Caco-2 (cell line): ENCODE measurements around the gene CFAP221. TPM values are rescaled to one million over a fixed set of nuclear protein-coding genes. Genes with fewer than 3 reads are reported as not detected.

Experiments used
- BruUV-seq: library from RNA; stranded (reverse); fragments of 400-500 nt; replicated peaks from 2 replicates; lab custom pipeline; 2021; lab: Mats Ljungman, UMichigan
- CTCF ChIA-PET: fragments of 300-600 bp; sonication (Branson Sonifier 250); formaldehyde crosslinking; loops from one replicate; lab custom pipeline; 2022; ENCODE audit warnings: antibody characterized with exemption; lab: Charles Lee
- POLR2A ChIA-PET: fragments of 300-600 bp; sonication (Branson Sonifier 250); formaldehyde crosslinking; loops from one replicate; lab custom pipeline; 2022; ENCODE audit warnings: antibody characterized with exemption; lab: Charles Lee
- DNase-seq, 2 experiments: peaks; one replicate each; pipeline versions ENCODE4 v3.0.0 to v3.0.0-alpha.2; 2020 to 2022
- H3K27me3 ChIP-seq: replicated peaks from 2 replicates; pipeline ENCODE4 v1.6.0; 2011; ENCODE audit warnings: low read length; ENCODE audit not compliant: control insufficient read depth, insufficient read depth
- H3K36me3 ChIP-seq: 2 replicates; pipeline ENCODE4 v1.5.1; 2011; ENCODE audit warnings: low read length; ENCODE audit not compliant: control insufficient read depth, insufficient read depth
- H3K4me1 ChIP-seq: fragments of 250-450 bp; sonication (Bioruptor Pico); 2 replicates; pipeline ENCODE4 v1.5.1; 2020; ENCODE audit warnings: mild to moderate bottlenecking
- H3K4me3 ChIP-seq: 2 replicates; pipeline ENCODE4 v1.5.1; 2011; ENCODE audit warnings: low read depth, mild to moderate bottlenecking, control low read depth, low read length
- H3K9me3 ChIP-seq: fragments of 250-450 bp; sonication (Bioruptor Pico); 2 replicates; pipeline ENCODE4 v1.5.1; 2020; ENCODE audit warnings: mild to moderate bottlenecking, moderate library complexity
- H3K27ac Mint-ChIP-seq: one replicate; pipeline ENCODE4 v1.8.0; 2022; ENCODE audit warnings: mixed read lengths; ENCODE audit not compliant: unreplicated experiment
- H3K27me3 Mint-ChIP-seq: one replicate; pipeline ENCODE4 v1.8.0; 2022; ENCODE audit warnings: mixed read lengths; ENCODE audit not compliant: insufficient read depth, unreplicated experiment
- H3K36me3 Mint-ChIP-seq: one replicate; pipeline ENCODE4 v1.8.0; 2022; ENCODE audit warnings: mild to moderate bottlenecking, mixed read lengths; ENCODE audit not compliant: insufficient read depth, unreplicated experiment
- H3K4me1 Mint-ChIP-seq: one replicate; pipeline ENCODE4 v1.8.0; 2022; ENCODE audit warnings: low read depth, mixed read lengths; ENCODE audit not compliant: unreplicated experiment
- H3K4me3 Mint-ChIP-seq: one replicate; pipeline ENCODE4 v1.8.0; 2022; ENCODE audit warnings: mild to moderate bottlenecking, moderate library complexity, mixed read lengths; ENCODE audit not compliant: unreplicated experiment
- H3K9me3 Mint-ChIP-seq: one replicate; pipeline ENCODE4 v1.8.0; 2022; ENCODE audit warnings: mixed read lengths; ENCODE audit not compliant: unreplicated experiment
- intact Hi-C: fragments of 100-400 bp; cut with micrococcal nuclease; formaldehyde crosslinking; loops from one replicate; pipeline ENCODE4 v1.10.0; 2022; ENCODE audit not compliant: unreplicated experiment
- total RNA-seq: library from RNA; stranded (reverse); gene quantifications from 2 replicates; pipeline ENCODE4 v1.2.3, GENCODE V29; 2022
- TF ChIP-seq, protein P1 (sequence below), 2 experiments: fragments of 200-600 bp in 1 of 2; IDR thresholded peaks; 1 replicate in 1 of 2; 2 replicates in 1 of 2; pipeline versions ENCODE4 v1.5.1 to v1.8.0; 2011 to 2022; ENCODE audit warnings: antibody characterized with exemption in 1 of 2, control low read depth in 1 of 2, inconsistent platforms in 1 of 2, low read depth in 1 of 2, low read length in 1 of 2, mild to moderate bottlenecking in 1 of 2, moderate library complexity in 1 of 2; ENCODE audit not compliant: insufficient read depth in 1 of 2, severe bottlenecking in 1 of 2, unreplicated experiment in 1 of 2

The CFAP221 gene
- total RNA-seq, 1 experiment from 2014 or later: not detected

DNA sequence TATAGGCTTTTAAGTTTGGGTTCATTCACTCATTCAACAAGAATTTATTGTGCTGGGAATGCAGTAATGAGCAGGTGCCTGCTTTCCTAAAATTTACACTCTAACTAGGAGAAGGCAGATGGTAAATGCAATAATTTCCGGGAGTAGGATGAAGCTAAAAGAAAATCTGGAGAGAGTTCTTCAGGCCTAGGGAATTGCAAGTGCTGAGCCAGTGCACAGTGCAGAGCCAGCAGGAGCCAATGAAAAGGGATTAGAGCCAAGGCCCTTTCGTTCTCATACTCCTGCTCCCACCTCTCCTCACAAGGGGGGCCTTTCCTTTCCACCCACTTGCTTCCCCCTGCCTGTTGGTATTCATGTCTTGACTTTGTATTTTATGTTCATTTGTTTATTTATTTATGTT lies 55.1 kb downstream of the CFAP221 start:
- TF ChIP-seq, protein P1, sequence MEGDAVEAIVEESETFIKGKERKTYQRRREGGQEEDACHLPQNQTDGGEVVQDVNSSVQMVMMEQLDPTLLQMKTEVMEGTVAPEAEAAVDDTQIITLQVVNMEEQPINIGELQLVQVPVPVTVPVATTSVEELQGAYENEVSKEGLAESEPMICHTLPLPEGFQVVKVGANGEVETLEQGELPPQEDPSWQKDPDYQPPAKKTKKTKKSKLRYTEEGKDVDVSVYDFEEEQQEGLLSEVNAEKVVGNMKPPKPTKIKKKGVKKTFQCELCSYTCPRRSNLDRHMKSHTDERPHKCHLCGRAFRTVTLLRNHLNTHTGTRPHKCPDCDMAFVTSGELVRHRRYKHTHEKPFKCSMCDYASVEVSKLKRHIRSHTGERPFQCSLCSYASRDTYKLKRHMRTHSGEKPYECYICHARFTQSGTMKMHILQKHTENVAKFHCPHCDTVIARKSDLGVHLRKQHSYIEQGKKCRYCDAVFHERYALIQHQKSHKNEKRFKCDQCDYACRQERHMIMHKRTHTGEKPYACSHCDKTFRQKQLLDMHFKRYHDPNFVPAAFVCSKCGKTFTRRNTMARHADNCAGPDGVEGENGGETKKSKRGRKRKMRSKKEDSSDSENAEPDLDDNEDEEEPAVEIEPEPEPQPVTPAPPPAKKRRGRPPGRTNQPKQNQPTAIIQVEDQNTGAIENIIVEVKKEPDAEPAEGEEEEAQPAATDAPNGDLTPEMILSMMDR (IDR thresholded peaks at IDR 0.05; ENCODE audit: insufficient read depth in 1 of 2, low read depth in 1 of 2, low read length in 1 of 2, severe bottlenecking in 1 of 2, unreplicated experiment in 1 of 2): no peak
- Mint-ChIP-seq H3K27me3 (peaks cover 7% of the 10 kb centered on the region), H3K4me3 (no peak overlapping the region), H3K4me1 (no peaks in the 10 kb centered on the region), H3K36me3 (no peaks in the 10 kb centered on the region), H3K27ac (no peak overlapping the region), H3K9me3 (no peaks in the 10 kb centered on the region)
- no peaks in the 10 kb centered on the region; the same call in 1 of the 2 replicates for H3K9me3 ChIP-seq
- intact Hi-C loops: no loop called here
- H3K4me1 ChIP-seq: no peaks in the 10 kb centered on the region
- ChIA-PET POLR2A (interaction anchor here (0.6 kb wide), 1 partner anchor 208 kb away, joined by 3 read pairs; no protein-coding TSS in a partner anchor), CTCF (no interaction called here)
- H3K36me3 ChIP-seq: no peaks in the 10 kb centered on the region
- H3K4me3 ChIP-seq: no peak overlapping the region
- no TSS peak for BruUV-seq
- H3K27me3 ChIP-seq: no peaks in the 10 kb centered on the region
- DNase-seq: no peak

DNA sequence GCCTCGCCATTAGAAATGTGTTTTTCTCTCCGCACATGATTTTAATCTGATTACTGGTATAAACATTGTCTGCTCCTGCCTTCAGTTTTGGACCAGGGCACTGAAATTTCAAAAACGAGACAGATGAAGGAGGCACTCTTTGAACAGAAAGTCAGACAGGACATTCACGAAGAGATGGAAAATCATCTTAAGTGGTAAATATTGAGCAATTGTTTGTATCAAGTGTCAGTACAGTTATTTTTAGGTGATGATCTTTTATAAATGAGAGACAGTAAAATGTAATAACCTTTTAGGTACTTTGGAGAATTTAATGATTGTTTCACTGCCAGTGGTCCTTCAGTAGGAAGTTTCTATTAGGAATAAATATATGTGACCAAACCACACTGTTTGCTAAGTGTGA lies 60.8 kb downstream of the CFAP221 start:
- Histone ChIP-seq H3K4me3 (no peak overlapping the region), H3K36me3 (no peaks in the 10 kb centered on the region), H3K9me3 (no peaks in the 10 kb centered on the region; the same call in 1 of the 2 replicates), H3K4me1 (no peaks in the 10 kb centered on the region), H3K27me3 (no peaks in the 10 kb centered on the region)
- ChIA-PET POLR2A (no interaction called here), CTCF (no interaction called here)
- intact Hi-C loops: no loop called here
- Mint-ChIP-seq H3K27ac (no peak overlapping the region), H3K4me1 (no peaks in the 10 kb centered on the region), H3K36me3 (no peaks in the 10 kb centered on the region), H3K27me3 (peaks cover 24% of the 10 kb centered on the region), H3K9me3 (no peaks in the 10 kb centered on the region), H3K4me3 (no peak overlapping the region)
- no peak for DNase-seq
- no TSS peak for BruUV-seq
- TF ChIP-seq, protein P1 (IDR thresholded peaks at IDR 0.05; ENCODE audit: insufficient read depth in 1 of 2, low read depth in 1 of 2, low read length in 1 of 2, severe bottlenecking in 1 of 2, unreplicated experiment in 1 of 2): no peak

DNA sequence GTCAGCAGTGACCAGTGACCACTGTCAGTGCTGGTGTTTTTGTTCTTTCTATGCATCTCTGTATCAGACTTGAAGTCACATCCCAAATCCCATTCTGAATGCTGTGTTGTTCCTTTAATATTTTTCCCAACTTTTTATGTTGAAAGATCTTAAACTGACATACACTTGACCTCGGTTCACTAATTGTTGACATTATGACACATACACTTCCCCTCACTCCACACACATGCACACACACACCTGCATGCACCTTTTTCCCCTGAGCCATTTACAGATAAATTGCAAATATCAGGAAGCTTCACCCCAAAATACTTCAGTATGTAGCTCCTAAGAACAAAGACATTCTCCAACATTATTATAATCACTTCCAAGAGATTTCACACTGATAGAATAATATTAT lies 62.4 kb downstream of the CFAP221 start:
- Histone ChIP-seq H3K4me3 (no peak overlapping the region), H3K9me3 (no peaks in the 10 kb centered on the region), H3K27me3 (no peaks in the 10 kb centered on the region), H3K36me3 (no peaks in the 10 kb centered on the region), H3K4me1 (no peaks in the 10 kb centered on the region)
- H3K9me3 Mint-ChIP-seq: no peaks in the 10 kb centered on the region
- intact Hi-C loops: no loop called here
- POLR2A ChIA-PET: no interaction called here
- no TSS peak for BruUV-seq
- H3K27me3 Mint-ChIP-seq: peaks cover 21% of the 10 kb centered on the region
- no peaks in the 10 kb centered on the region for H3K4me1 Mint-ChIP-seq
- TF ChIP-seq, protein P1 (IDR thresholded peaks at IDR 0.05; ENCODE audit: insufficient read depth in 1 of 2, low read depth in 1 of 2, low read length in 1 of 2, severe bottlenecking in 1 of 2, unreplicated experiment in 1 of 2): no peak
- no peak overlapping the region for H3K4me3 Mint-ChIP-seq
- H3K36me3 Mint-ChIP-seq: no peaks in the 10 kb centered on the region
- CTCF ChIA-PET: no interaction called here
- H3K27ac Mint-ChIP-seq: no peak overlapping the region
- DNase-seq: no peak
